Measurements from ENCODE around the gene SSMEM1. TPM values are rescaled to one million over a fixed set of nuclear protein-coding genes. Genes with fewer than 3 reads are reported as not detected.

Gene SSMEM1
- total and polyA plus RNA-seq, 9 of the 15 experiments (the other 6 are each of a cell fraction or from before 2014, with no cell fraction given): 0.10 to 0.28 (median 0.18) TPM; not detected in 4

- Histone ChIP-seq H3K36me3 (ENCODE audit: control insufficient read depth, insufficient read depth, low read length) (peaks cover 92% of the 10 kb centered on the region), H3K27me3 (ENCODE audit: control insufficient read depth in 2 of 2, insufficient read depth in 2 of 2, low read length in 2 of 2) (no peaks in the 10 kb centered on the region), H3K9me3 (replicated peaks; ENCODE audit: control insufficient read depth, insufficient read depth, low read depth, low read length) (no peaks in the 10 kb centered on the region), H4K20me1 (replicated peaks; ENCODE audit: control insufficient read depth, insufficient read depth, low read length) (no peaks in the 10 kb centered on the region), H3K4me3 (no peak overlapping the region), H3K9ac (ENCODE audit: insufficient read depth in 1 of 2, low read depth in 2 of 2, low read length in 2 of 2) (no peak overlapping the region), H2AFZ (ENCODE audit: low read depth, low read length) (no peak overlapping the region), H3K4me1 (replicated peaks in 1 of 2; ENCODE audit: control insufficient read depth in 2 of 2, insufficient read depth in 2 of 2, low read length in 2 of 2) (no peaks in the 10 kb centered on the region), H3K27ac (ENCODE audit: extremely low read depth, low read depth, low read length) (no peak overlapping the region), H3K4me2 (ENCODE audit: insufficient read depth, low read length) (no peak overlapping the region), H3K9me1 (ENCODE audit: control insufficient read depth, insufficient read depth, low read length) (no peaks in the 10 kb centered on the region), H3K79me2 (ENCODE audit: control insufficient read depth, insufficient read depth, low read length) (peaks cover 33% of the 10 kb centered on the region)
- in situ Hi-C loops (cut with MboI) (no loop called here), intact Hi-C loops (cut with micrococcal nuclease) (no loop called here)
- no TSS peak for BruUV-seq (replicated peaks)
- DNase-seq (ENCODE audit: extremely low read depth in 1 of 4, low spot score in 3 of 4): no peak
- ATAC-seq: no peak
- POLR2A ChIA-PET: interaction anchor here (0.6 to 2.1 kb wide), 3 partner anchors 10 to 229 kb away, joined by 3 to 10 read pairs (median 7); partner anchors contain the start of gene TMEM209
- CTCF ChIA-PET (ENCODE audit: low intra/inter-chr PET ratio): no interaction called here
- TF ChIP-seq ZNF561 (CRISPR knock-in tag; conservative IDR thresholded peaks at IDR 0.05) (no peak), HNRNPL (IDR thresholded peaks at IDR 0.05; ENCODE audit: low read depth, low read length) (no peak), FOXA3 (CRISPR knock-in tag; conservative IDR thresholded peaks at IDR 0.05 in 1 of 2, IDR thresholded peaks at IDR 0.05 in 1 of 2) (no peak), E4F1 (CRISPR knock-in tag; IDR thresholded peaks at IDR 0.05; ENCODE audit: borderline replicate concordance) (no peak), UBTF (IDR thresholded peaks at IDR 0.05; ENCODE audit: borderline replicate concordance in 1 of 2, low read depth in 2 of 2, low read length in 2 of 2) (no peak), SAFB (IDR thresholded peaks at IDR 0.05; ENCODE audit: borderline replicate concordance, low read depth, low read length) (no peak), ZNF197 (CRISPR knock-in tag; IDR thresholded peaks at IDR 0.05; ENCODE audit: low read depth) (no peak), MXD1 (CRISPR knock-in tag; IDR thresholded peaks at IDR 0.05; ENCODE audit: borderline replicate concordance, poor library complexity, severe bottlenecking) (no peak), E2F6 (IDR thresholded peaks at IDR 0.05; ENCODE audit: borderline replicate concordance in 1 of 2, extremely low read depth in 1 of 2, insufficient read depth in 1 of 2, insufficient read length in 1 of 2, low read depth in 1 of 2, low read length in 1 of 2, poor library complexity in 1 of 2, severe bottlenecking in 1 of 2) (no peak), U2AF2 (optimal IDR thresholded peaks at IDR 0.05; ENCODE audit: low read depth, low read length) (no peak), ZNF408 (CRISPR knock-in tag; IDR thresholded peaks at IDR 0.05; ENCODE audit: low read depth) (no peak), SP2 (IDR thresholded peaks at IDR 0.05; ENCODE audit: extremely low read depth, low read depth, low read length, poor library complexity, severe bottlenecking) (no peak), BRF2 (IDR thresholded peaks at IDR 0.05; ENCODE audit: borderline replicate concordance, insufficient read depth, insufficient read length) (no peak)
- 100% methylated on average over 2 of the region's 2 CpGs for WGBS (ENCODE audit: insufficient coverage, low coverage, missing lambda C conversion rate)
- FAIRE-seq: no peak
Measured at GRCh38 chr7:130182990-130183389, 24.7 kb upstream of the SSMEM1 start.
